Stimulated activated naive CD4-positive, alpha-beta T cell treated with Interleukin-2 at 50 U/mL for 16 hours (primary cell): ENCODE results near the gene KCNK5.

Source experiments
- DNase-seq: peaks from one replicate; lab custom pipeline; 2025; lab: John Stamatoyannopoulos, UW

KCNK5 gene

GRCh38 chr6:39228992-39229767 is at the start of gene KCNK5:
Gene KCNK5 (minus strand): TSS chr6:39229475. CDS start chr6:39229111, 364 bp downstream.
- peak; percentile 83 for DNase-seq

- no peak for DNase-seq
These were observed 47.2 kb upstream of the KCNK5 start for GRCh38 chr6:39276379-39276995.

GRCh38 chr6:39274903-39275302 is 45.6 kb upstream of the KCNK5 start:
- DNase-seq = no peak

GRCh38 chr6:39274471-39274870 is 45.2 kb upstream of the KCNK5 start:
- no peak for DNase-seq

GRCh38 chr6:39273406-39273821 is 44.1 kb upstream of the KCNK5 start:
- DNase-seq = no peak

- DNase-seq = no peak
These were observed 40.7 kb upstream of the KCNK5 start for GRCh38 chr6:39269961-39270360.

- DNase-seq = no peak
These were observed 39.4 kb upstream of the KCNK5 start for GRCh38 chr6:39268721-39269120.

- DNase-seq = no peak
These were observed 38.9 kb upstream of the KCNK5 start for GRCh38 chr6:39268171-39268570.

GRCh38 chr6:39266782-39267355 is 37.6 kb upstream of the KCNK5 start:
- no peak for DNase-seq

GRCh38 chr6:39266375-39266774 is 37.1 kb upstream of the KCNK5 start:
- no peak for DNase-seq

GRCh38 chr6:39263303-39264037 is 34.2 kb upstream of the KCNK5 start:
- no peak for DNase-seq

- DNase-seq = no peak
These were observed 32.5 kb upstream of the KCNK5 start for GRCh38 chr6:39261751-39262150.

GRCh38 chr6:39260953-39261352 is 31.7 kb upstream of the KCNK5 start:
- DNase-seq = no peak

- DNase-seq = no peak
These were observed 31.2 kb upstream of the KCNK5 start for GRCh38 chr6:39260456-39260855.

- DNase-seq = no peak
These were observed 27.1 kb upstream of the KCNK5 start for GRCh38 chr6:39256294-39256940.

GRCh38 chr6:39254999-39255535 is 25.8 kb upstream of the KCNK5 start:
- no peak for DNase-seq

- DNase-seq = no peak
These were observed 22.1 kb upstream of the KCNK5 start for GRCh38 chr6:39251406-39251805.

GRCh38 chr6:39250507-39250906 is 21.2 kb upstream of the KCNK5 start:
- no peak for DNase-seq

GRCh38 chr6:39249278-39249677 is 20.0 kb upstream of the KCNK5 start:
- no peak for DNase-seq

- DNase-seq = no peak
These were observed 18.5 kb upstream of the KCNK5 start for GRCh38 chr6:39247667-39248194.

GRCh38 chr6:39243809-39244208 is 14.5 kb upstream of the KCNK5 start:
- DNase-seq = no peak
